Stomach (tissue), 9 donors: ENCODE data around the gene NCBP2L. TPM values are rescaled to one million over a fixed set of nuclear protein-coding genes. Genes with fewer than 3 reads are reported as not detected.

Experiments used
- DNase-seq, 2 donors: peaks; one replicate each; pipeline versions ENCODE4 v3.0.0 to v3.0.0-alpha.2; 2013 to 2019
- H3K27ac ChIP-seq, 5 donors: fragments of 200-600 bp in 4 of 5; sonication (generic) in 4 of 5; one replicate each; pipeline ENCODE4 v1.5.1; 2013 to 2019; ENCODE audit warnings: mild to moderate bottlenecking in 1 of 5, moderate library complexity in 1 of 5
- H3K27me3 ChIP-seq, 3 donors: fragments of 200-600 bp; sonication (generic); one replicate each; pipeline ENCODE4 v1.5.1; 2017 to 2019; ENCODE audit warnings: mixed run types in 1 of 3
- H3K36me3 ChIP-seq, 4 donors: fragments of 200-600 bp; sonication (generic); 1 replicate in 3 of 4; 2 replicates in 1 of 4; pipeline ENCODE4 v1.5.1; 2016 to 2019
- H3K4me1 ChIP-seq, 4 donors: fragments of 200-600 bp; sonication (generic); one replicate each; pipeline ENCODE4 v1.5.1; 2016 to 2019
- H3K4me3 ChIP-seq, 4 donors: fragments of 200-600 bp; sonication (generic) in 3 of 4; one replicate each; pipeline ENCODE4 v1.5.1; 2016 to 2019; ENCODE audit warnings: mild to moderate bottlenecking in 1 of 4
- H3K9me3 ChIP-seq, 4 donors: fragments of 200-600 bp; sonication (generic); one replicate each; pipeline ENCODE4 v1.5.1; 2016 to 2019
- CTCF ChIP-seq, 7 experiments: fragments of 450-650 bp in 4 of 7; fragments of 200-600 bp in 3 of 7; sonication (generic) in 3 of 7; IDR thresholded peaks; one replicate each; pipeline ENCODE4 v1.5.1; 2016 to 2019; ENCODE audit warnings: antibody characterized with exemption in 7 of 7, control low read depth in 2 of 7, mild to moderate bottlenecking in 1 of 7
- EP300 ChIP-seq: sonication (generic); formaldehyde crosslinking; IDR thresholded peaks from one replicate; pipeline ENCODE4 v1.6.1; 2017; ENCODE audit warnings: antibody characterized with exemption
- POLR2A ChIP-seq, 4 donors: fragments of 450-650 bp; IDR thresholded peaks; one replicate each; pipeline ENCODE4 v1.6.1; 2016; ENCODE audit warnings: antibody characterized with exemption in 4 of 4, control low read depth in 2 of 4, mild to moderate bottlenecking in 1 of 4, moderate library complexity in 1 of 4
- POLR2AphosphoS5 ChIP-seq, 3 donors: sonication (generic); formaldehyde crosslinking; IDR thresholded peaks; one replicate each; pipeline ENCODE4 v1.6.1; 2016; ENCODE audit warnings: antibody characterized with exemption in 3 of 3
- WGBS, 5 donors: extraction: QIAGEN DNeasy Blood & Tissue Kit in 3 of 5; methylation state at CpG; one replicate each; pipeline versions ENCODE4 v1.1.5 to v1.1.7; 2013 to 2018; 5-methylcytosine and 5-hydroxymethylcytosine counted together
- intact Hi-C: fragments of 100-400 bp; cut with DNase I; formaldehyde crosslinking; loops from one replicate; pipeline ENCODE4 v1.15.1; 2023; ENCODE audit warnings: low total_unique reads
- polyA plus RNA-seq, 3 donors: library from polyadenylated mRNA; stranded (reverse); fragments of 200-250 nt; gene quantifications; one replicate each; pipeline ENCODE4 v1.2.3, GENCODE V29; 2013
- total RNA-seq, 5 donors: library from RNA; depleted of rRNA; stranded (reverse); fragments of >200 nt; gene quantifications; one replicate each; pipeline versions ENCODE4 v1.1.0 to v1.2.3, GENCODE V29; 2014 to 2016
- donor health status: healthy with polysubstance abuse.
- donor health status: Bipolar disorder and iron deficiency.
- donor health status: healthy.

Gene NCBP2L
- total and polyA plus RNA-seq, 8 donors: 0.13 to 0.44 TPM; not detected in 6

GRCh38 chrX:107741404-107741790, 36.1 kb upstream of the NCBP2L start:
- 29 to 61% (median 40%) methylated on average over 5 to 7 of the region's 7 CpGs for WGBS, 5 donors
- Histone ChIP-seq H3K9me3 (no peaks in the 10 kb centered on the region), H3K27ac (peak overlapping the region; percentile 75 to 94 (median 90)), H3K4me1 (peaks cover 49 to 86% (median 80%) of the 10 kb centered on the region in 4 donors), H3K4me3 (no peak overlapping the region), H3K36me3 (no peaks in the 10 kb centered on the region), H3K27me3 (peaks cover 0 to 4% (median 0%) of the 10 kb centered on the region in 3 donors)
- no peak for TF ChIP-seq CTCF (IDR thresholded peaks at IDR 0.05)
- no peak for TF ChIP-seq EP300
- no peak for TF ChIP-seq POLR2AphosphoS5 (IDR thresholded peaks at IDR 0.05)
- no peak for TF ChIP-seq POLR2A (IDR thresholded peaks at IDR 0.05)
- intact Hi-C loops: no loop called here
- no peak for DNase-seq

GRCh38 chrX:107742700-107743191, 34.8 kb upstream of the NCBP2L start:
- Histone ChIP-seq H3K4me3 (peak overlapping the region in 3 of 4 donors; percentile 18 to 26 (median 24)), H3K27ac (peak overlapping the region; percentile 87 to 94 (median 90)), H3K4me1 (peaks cover 58 to 86% (median 82%) of the 10 kb centered on the region in 4 donors), H3K9me3 (no peaks in the 10 kb centered on the region), H3K36me3 (no peaks in the 10 kb centered on the region), H3K27me3 (peaks cover 0 to 4% (median 0%) of the 10 kb centered on the region in 3 donors)
- no peak for TF ChIP-seq POLR2AphosphoS5 (IDR thresholded peaks at IDR 0.05)
- TF ChIP-seq EP300: no peak
- no peak for TF ChIP-seq POLR2A (IDR thresholded peaks at IDR 0.05)
- TF ChIP-seq CTCF (IDR thresholded peaks at IDR 0.05): no peak
- intact Hi-C loops: no loop called here
- peak in 1 of 2 donors; percentile 42 for DNase-seq
- WGBS, 5 donors: 25 to 44% (median 40%) methylated on average over 2 to 23 of the region's 23 CpGs

- peak overlapping the region; percentile 87 to 94 (median 90) for H3K27ac ChIP-seq
- peaks cover 0 to 4% (median 0%) of the 10 kb centered on the region in 3 donors for H3K27me3 ChIP-seq
- TF ChIP-seq EP300 (no peak), CTCF (IDR thresholded peaks at IDR 0.05) (no peak), POLR2A (IDR thresholded peaks at IDR 0.05) (no peak), POLR2AphosphoS5 (IDR thresholded peaks at IDR 0.05) (no peak)
- no peaks in the 10 kb centered on the region for H3K36me3 ChIP-seq
- H3K4me1 ChIP-seq: peaks cover 56 to 85% (median 79%) of the 10 kb centered on the region in 4 donors
- intact Hi-C loops: no loop called here
- no peak overlapping the region for H3K4me3 ChIP-seq
- H3K9me3 ChIP-seq: no peaks in the 10 kb centered on the region
- no peak for DNase-seq
- WGBS, 5 donors: 83 to 97% (median 93%) methylated on average over 7 of the region's 7 CpGs
Measured at GRCh38 chrX:107743995-107744394, 33.5 kb upstream of the NCBP2L start.

GRCh38 chrX:107744868-107745267, 32.7 kb upstream of the NCBP2L start:
- intact Hi-C loops: no loop called here
- Histone ChIP-seq H3K36me3 (no peaks in the 10 kb centered on the region), H3K4me3 (no peak overlapping the region), H3K4me1 (peaks cover 53 to 80% (median 71%) of the 10 kb centered on the region in 4 donors), H3K27me3 (peaks cover 0 to 4% (median 0%) of the 10 kb centered on the region in 3 donors), H3K9me3 (no peaks in the 10 kb centered on the region), H3K27ac (no peak overlapping the region)
- no peak for DNase-seq
- 88 to 95% (median 93%) methylated on average over 2 of the region's 2 CpGs for WGBS, 5 donors
- TF ChIP-seq POLR2A (IDR thresholded peaks at IDR 0.05) (no peak), POLR2AphosphoS5 (IDR thresholded peaks at IDR 0.05) (no peak), CTCF (IDR thresholded peaks at IDR 0.05) (no peak), EP300 (no peak)
